ENCODE results near the gene NCAPH2.
A peak's percentile ranks its signal among the peaks of the same experiment; 100 is the strongest.

The NCAPH2 gene

GRCh38 chr22:50490531-50491308, 17.3 kb upstream of the NCAPH2 start:
- peak; percentile 66 for DNase-seq

- DNase-seq, result no peak
Measured at GRCh38 chr22:50497093-50497492, 10.9 kb upstream of the NCAPH2 start.

- peak; percentile 52 for DNase-seq
Measured at GRCh38 chr22:50498322-50498890, 9.6 kb upstream of the NCAPH2 start.

GRCh38 chr22:50500452-50500851, 7.6 kb upstream of the NCAPH2 start:
- no peak for DNase-seq

- no peak for DNase-seq
Measured at GRCh38 chr22:50502096-50502495, 5.9 kb upstream of the NCAPH2 start.

GRCh38 chr22:50502628-50503474, 5.2 kb upstream of the NCAPH2 start:
- no peak for DNase-seq

GRCh38 chr22:50503475-50504145, 4.4 kb upstream of the NCAPH2 start:
- DNase-seq, result no peak

GRCh38 chr22:50504369-50505211, 3.4 kb upstream of the NCAPH2 start:
- DNase-seq, result no peak

GRCh38 chr22:50505276-50505775, 2.7 kb upstream of the NCAPH2 start:
- DNase-seq, result no peak

- DNase-seq, result no peak
Measured at GRCh38 chr22:50505776-50506610, 2.0 kb upstream of the NCAPH2 start.

- no peak for DNase-seq
Measured at GRCh38 chr22:50506611-50507420, 1.2 kb upstream of the NCAPH2 start.

GRCh38 chr22:50507421-50507990, 518 bp upstream of the NCAPH2 start, which contains the start of gene LMF2:
Gene LMF2 (minus strand): TSS chr22:50507702. CDS start chr22:50507675, 27 bp downstream.
- no peak for DNase-seq

- no peak for DNase-seq
Measured at GRCh38 chr22:50508897-50509296, 873 bp downstream of the NCAPH2 start.

GRCh38 chr22:50513175-50513574, 5.2 kb downstream of the NCAPH2 start:
- no peak for DNase-seq

GRCh38 chr22:50516068-50516467, 8.0 kb downstream of the NCAPH2 start:
- DNase-seq, result no peak

GRCh38 chr22:50516891-50517290, 8.9 kb downstream of the NCAPH2 start:
- DNase-seq, result no peak

- no peak for DNase-seq
Measured at GRCh38 chr22:50517495-50518260, 9.7 kb downstream of the NCAPH2 start.

- no peak for DNase-seq
Measured at GRCh38 chr22:50518606-50519005, 10.6 kb downstream of the NCAPH2 start.

GRCh38 chr22:50519151-50519550, 11.1 kb downstream of the NCAPH2 start:
- no peak for DNase-seq

All from GDM1 (cell line).